GM12872 (cell line): ENCODE results near the gene PADI3.

Experiments used
- CTCF ChIP-seq: IDR thresholded peaks from 3 replicates; pipeline ENCODE4 v1.5.1; 2011; ENCODE audit warnings: low read depth, mild to moderate bottlenecking, low read length, moderate library complexity; ENCODE audit not compliant: insufficient read depth

PADI3 gene

DNA sequence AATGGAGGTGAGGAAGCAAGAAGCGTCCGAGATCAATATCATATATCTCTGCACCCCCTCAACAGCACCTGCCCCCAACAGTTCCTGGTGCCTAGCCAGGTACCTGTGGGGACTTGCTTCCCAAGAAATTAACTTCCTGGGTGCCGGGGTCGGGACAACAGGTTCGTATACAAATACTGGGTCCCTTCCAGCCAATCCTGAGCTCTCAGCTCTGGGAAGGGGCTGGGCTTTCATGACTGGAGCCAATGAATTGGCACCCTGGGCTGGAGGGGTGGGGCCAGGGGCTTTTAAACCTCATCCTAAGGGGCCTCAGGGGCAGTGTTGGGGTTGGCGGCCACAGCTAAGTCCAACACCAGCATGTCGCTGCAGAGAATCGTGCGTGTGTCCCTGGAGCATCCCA is at the start of gene PADI3:
PADI3 (plus strand) TSS at position 318 of the 400 bp plus-strand sequence; CDS start at position 358, 40 bp downstream.
- TF ChIP-seq CTCF: no peak

- no peak for TF ChIP-seq CTCF
Observed at GRCh38 chr1:17199267-17200044, 49.4 kb upstream of the PADI3 start.

- TF ChIP-seq CTCF: no peak
Observed at GRCh38 chr1:17200246-17200645, 48.7 kb upstream of the PADI3 start.

- TF ChIP-seq CTCF: no peak
Observed at GRCh38 chr1:17200756-17201155, 48.1 kb upstream of the PADI3 start.

- no peak for TF ChIP-seq CTCF
Observed at GRCh38 chr1:17201201-17202021, 47.5 kb upstream of the PADI3 start.

- TF ChIP-seq CTCF: no peak
Observed at GRCh38 chr1:17204546-17205440, 44.1 kb upstream of the PADI3 start, which contains the start of gene PADI1. TSS of gene PADI1 (plus strand) at chr1:17205128. CDS start at chr1:17205218, 90 bp downstream.
